ENCODE measurements around the gene PIGU.

DNA sequence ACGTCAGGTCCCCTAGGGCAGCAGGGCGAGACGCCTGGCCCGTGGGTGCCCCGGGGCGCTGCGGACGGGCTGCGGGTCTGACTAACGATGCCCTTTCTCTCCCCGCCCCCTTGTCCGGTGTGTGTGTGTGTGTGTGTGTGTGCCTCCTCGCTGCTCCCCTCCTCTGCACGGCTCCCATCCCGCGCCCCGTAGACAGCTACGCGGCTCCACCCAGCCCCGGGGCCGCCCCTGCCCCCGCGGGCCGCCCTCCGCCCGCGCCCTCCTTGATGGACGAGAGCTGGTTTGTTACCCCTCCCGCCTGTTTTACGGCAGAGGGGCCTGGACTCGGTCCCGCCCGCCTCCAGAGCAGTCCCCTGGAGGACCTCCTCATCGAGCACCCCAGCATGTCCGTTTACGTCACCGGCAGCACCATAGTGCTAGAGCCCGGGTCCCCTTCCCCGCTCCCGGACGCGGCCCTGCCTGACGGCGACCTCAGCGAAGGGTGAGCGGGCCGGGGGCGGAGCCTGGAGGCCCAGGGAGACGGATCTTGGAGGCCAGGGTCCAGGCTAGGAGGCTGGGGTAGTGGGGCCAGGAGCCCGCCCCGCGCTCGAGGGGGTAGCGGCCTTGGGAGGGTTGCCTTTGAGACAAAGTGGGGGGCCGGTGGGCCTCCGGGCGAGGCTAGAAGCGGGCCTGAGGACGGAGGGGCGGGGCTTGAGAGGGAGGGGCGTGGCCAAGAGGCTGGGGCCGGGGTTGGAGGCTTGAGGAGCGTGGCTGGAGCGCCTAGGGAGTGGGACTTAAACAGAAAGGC, 32.3 kb upstream of the PIGU start:
- TF ChIP-seq, protein P1, sequence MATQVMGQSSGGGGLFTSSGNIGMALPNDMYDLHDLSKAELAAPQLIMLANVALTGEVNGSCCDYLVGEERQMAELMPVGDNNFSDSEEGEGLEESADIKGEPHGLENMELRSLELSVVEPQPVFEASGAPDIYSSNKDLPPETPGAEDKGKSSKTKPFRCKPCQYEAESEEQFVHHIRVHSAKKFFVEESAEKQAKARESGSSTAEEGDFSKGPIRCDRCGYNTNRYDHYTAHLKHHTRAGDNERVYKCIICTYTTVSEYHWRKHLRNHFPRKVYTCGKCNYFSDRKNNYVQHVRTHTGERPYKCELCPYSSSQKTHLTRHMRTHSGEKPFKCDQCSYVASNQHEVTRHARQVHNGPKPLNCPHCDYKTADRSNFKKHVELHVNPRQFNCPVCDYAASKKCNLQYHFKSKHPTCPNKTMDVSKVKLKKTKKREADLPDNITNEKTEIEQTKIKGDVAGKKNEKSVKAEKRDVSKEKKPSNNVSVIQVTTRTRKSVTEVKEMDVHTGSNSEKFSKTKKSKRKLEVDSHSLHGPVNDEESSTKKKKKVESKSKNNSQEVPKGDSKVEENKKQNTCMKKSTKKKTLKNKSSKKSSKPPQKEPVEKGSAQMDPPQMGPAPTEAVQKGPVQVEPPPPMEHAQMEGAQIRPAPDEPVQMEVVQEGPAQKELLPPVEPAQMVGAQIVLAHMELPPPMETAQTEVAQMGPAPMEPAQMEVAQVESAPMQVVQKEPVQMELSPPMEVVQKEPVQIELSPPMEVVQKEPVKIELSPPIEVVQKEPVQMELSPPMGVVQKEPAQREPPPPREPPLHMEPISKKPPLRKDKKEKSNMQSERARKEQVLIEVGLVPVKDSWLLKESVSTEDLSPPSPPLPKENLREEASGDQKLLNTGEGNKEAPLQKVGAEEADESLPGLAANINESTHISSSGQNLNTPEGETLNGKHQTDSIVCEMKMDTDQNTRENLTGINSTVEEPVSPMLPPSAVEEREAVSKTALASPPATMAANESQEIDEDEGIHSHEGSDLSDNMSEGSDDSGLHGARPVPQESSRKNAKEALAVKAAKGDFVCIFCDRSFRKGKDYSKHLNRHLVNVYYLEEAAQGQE (IDR thresholded peaks at IDR 0.05; ENCODE audit: insufficient read depth in 1 of 2, low read depth in 2 of 2, low read length in 2 of 2) = no peak
- TF ChIP-seq SIN3A (IDR thresholded peaks at IDR 0.05; ENCODE audit: borderline replicate concordance, insufficient read depth, low read length) = no peak
- no peak for TF ChIP-seq POLR2AphosphoS5 (IDR thresholded peaks at IDR 0.05; ENCODE audit: low read depth, low read length)
- no peak for TF ChIP-seq TAF1 (IDR thresholded peaks at IDR 0.05; ENCODE audit: borderline replicate concordance, insufficient read depth, low read length)
- TF ChIP-seq FOXP2 (optimal IDR thresholded peaks at IDR 0.05; ENCODE audit: borderline replicate concordance, extremely low read depth, extremely low read length, insufficient read depth) = no peak

All from PFSK-1 (cell line).